IPS-15b (cell line): ENCODE results near the gene FOXN3.

ENCODE experiments used
- H3K27me3 ChIP-seq: one replicate; pipeline ENCODE4 v1.6.1; 2013; ENCODE audit warnings: low read length; ENCODE audit not compliant: control insufficient read depth, insufficient read depth
- H3K36me3 ChIP-seq: one replicate; pipeline ENCODE4 v1.6.1; 2013; ENCODE audit warnings: low read length; ENCODE audit not compliant: control insufficient read depth, insufficient read depth
- H3K4me1 ChIP-seq: one replicate; pipeline ENCODE4 v1.6.1; 2013; ENCODE audit warnings: mild to moderate bottlenecking, low read length; ENCODE audit not compliant: control insufficient read depth, insufficient read depth
- H3K4me3 ChIP-seq: one replicate; pipeline ENCODE4 v1.5.1; 2013; ENCODE audit warnings: low read depth, low read length
- H3K9ac ChIP-seq: one replicate; pipeline ENCODE4 v1.6.1; 2013; ENCODE audit warnings: low read depth, mild to moderate bottlenecking, low read length
- H3K9me3 ChIP-seq: one replicate; pipeline ENCODE4 v1.6.1; 2013; ENCODE audit warnings: mild to moderate bottlenecking, low read length; ENCODE audit not compliant: control insufficient read depth, insufficient read depth

The FOXN3 gene

DNA sequence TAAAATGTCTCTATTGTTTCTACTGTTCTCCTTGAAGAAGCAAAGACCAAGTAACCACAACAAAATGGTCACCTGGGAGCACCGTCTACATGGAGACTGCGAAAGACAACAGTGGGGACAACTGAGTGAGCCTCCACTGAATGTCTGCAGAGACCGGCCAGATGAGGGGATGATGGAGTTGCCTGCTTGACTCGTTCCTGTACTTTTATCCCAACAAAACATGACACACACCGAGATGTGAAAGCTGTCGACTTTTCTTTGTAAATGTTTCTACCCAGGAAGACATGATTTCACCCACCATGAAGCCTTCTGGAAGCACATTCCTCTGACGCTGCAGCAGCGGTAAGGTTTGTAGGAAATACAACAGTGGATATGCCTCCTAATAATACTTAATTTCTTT is 66.9 kb downstream of the FOXN3 start:
- H3K27me3 ChIP-seq = no peaks in the 10 kb centered on the region
- H3K4me1 ChIP-seq = peaks cover 35% of the 10 kb centered on the region
- no peaks in the 10 kb centered on the region for H3K9me3 ChIP-seq
- H3K9ac ChIP-seq = no peak overlapping the region
- no peak overlapping the region for H3K4me3 ChIP-seq
- H3K36me3 ChIP-seq = peaks cover 15% of the 10 kb centered on the region

DNA sequence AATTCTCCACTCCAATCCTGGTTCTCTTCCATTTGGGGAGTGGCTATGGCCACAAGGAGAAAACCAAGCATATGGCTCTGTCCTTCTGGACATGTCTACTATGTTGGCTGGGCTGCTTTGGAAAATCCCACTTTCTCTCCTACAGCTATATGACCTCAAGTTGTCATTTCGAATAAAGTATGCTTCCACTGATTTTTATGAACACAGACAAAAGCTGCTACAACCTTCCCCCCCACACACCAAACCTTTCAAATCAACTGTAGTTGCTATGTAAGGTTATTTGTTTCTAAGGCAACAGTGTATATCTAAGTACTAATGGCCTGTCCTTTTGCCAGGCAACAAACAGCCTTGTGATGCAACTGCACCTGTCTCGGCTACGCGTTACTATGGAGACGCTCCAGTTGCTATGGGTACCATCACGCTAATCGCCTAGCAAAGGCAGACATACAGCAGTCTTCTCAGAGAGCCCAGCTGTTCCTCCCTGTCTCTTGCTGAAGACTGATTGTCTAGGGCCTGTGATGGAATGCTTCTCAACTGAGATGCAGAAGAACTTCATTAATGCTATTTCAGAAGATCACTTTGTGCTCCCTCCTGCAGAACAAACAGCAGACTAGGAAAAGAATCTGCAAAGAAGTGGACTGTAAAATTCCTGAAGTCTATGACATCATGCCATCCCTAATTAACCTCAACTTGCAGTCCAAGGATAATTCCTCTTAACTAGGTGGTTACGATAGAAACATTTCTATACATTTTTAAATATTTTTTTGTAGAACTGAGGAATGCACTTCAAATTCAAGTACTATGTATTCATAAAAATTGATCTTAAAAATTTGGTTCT is 67.6 kb downstream of the FOXN3 start:
- no peaks in the 10 kb centered on the region for H3K9me3 ChIP-seq
- H3K9ac ChIP-seq = no peak overlapping the region
- no peak overlapping the region for H3K4me3 ChIP-seq
- peaks cover 15% of the 10 kb centered on the region for H3K36me3 ChIP-seq
- no peaks in the 10 kb centered on the region for H3K27me3 ChIP-seq
- peaks cover 35% of the 10 kb centered on the region for H3K4me1 ChIP-seq

DNA sequence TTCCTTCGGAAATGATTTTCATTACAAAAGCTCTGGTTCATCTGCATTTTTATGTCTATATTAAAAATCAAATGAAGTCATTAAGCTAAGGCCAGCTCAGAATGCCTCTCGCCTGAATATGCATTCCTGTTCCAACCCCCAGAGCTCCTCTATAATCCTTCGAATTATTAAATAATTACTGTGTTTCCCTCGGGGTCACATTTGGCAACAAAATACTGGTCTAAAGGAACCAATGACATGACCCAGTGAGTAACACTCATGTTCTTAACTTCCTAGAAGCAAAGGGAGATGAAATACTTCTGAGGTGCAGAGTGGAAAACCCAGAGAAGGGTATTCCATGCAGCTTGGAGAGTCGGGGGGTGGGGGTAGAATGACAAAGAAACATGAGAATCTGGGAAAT is 68.3 kb downstream of the FOXN3 start:
- no peak overlapping the region for H3K9ac ChIP-seq
- no peaks in the 10 kb centered on the region for H3K9me3 ChIP-seq
- peaks cover 35% of the 10 kb centered on the region for H3K4me1 ChIP-seq
- H3K4me3 ChIP-seq = no peak overlapping the region
- H3K27me3 ChIP-seq = no peaks in the 10 kb centered on the region
- H3K36me3 ChIP-seq = peaks cover 15% of the 10 kb centered on the region

DNA sequence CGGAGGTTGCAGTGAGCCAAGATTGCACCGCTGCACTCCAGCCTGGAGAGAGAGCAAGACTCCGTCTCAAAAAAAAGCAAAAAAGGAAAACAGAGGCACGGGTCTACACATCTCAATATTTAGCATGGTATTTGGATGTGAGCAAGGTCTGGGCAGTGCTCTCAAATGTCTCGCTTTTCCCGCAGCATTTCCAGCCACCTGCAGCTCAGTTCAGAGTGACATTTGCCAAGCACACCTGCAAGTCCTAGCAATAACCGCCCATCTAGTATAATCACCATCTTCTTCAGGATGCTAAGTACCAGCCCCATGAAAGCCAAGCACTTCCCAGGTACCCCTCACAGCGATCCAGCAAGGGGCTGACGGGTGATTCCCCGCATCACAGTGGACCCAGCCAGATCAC is 69.1 kb downstream of the FOXN3 start:
- H3K36me3 ChIP-seq = peaks cover 15% of the 10 kb centered on the region
- H3K4me1 ChIP-seq = peaks cover 31% of the 10 kb centered on the region
- no peak overlapping the region for H3K9ac ChIP-seq
- no peaks in the 10 kb centered on the region for H3K27me3 ChIP-seq
- no peak overlapping the region for H3K4me3 ChIP-seq
- no peaks in the 10 kb centered on the region for H3K9me3 ChIP-seq

DNA sequence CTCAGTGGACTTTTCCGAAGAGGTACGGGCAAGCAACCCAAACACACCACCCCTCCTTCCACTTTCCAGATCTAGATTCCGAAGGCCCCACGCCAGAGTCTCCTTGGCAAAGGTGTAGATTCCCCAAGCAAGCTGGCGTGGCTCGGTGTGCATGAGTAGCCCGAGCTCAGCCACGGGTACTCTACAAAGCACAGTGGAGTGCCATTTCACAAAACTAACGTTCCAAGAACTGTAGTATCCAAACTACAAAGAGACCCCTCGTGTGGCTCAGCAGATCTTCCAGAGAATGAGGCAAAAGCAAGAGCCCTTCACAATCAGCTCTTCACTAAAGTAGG is 72.1 kb downstream of the FOXN3 start:
- Histone ChIP-seq H3K36me3 (peaks cover 15% of the 10 kb centered on the region), H3K4me3 (no peak overlapping the region)

DNA sequence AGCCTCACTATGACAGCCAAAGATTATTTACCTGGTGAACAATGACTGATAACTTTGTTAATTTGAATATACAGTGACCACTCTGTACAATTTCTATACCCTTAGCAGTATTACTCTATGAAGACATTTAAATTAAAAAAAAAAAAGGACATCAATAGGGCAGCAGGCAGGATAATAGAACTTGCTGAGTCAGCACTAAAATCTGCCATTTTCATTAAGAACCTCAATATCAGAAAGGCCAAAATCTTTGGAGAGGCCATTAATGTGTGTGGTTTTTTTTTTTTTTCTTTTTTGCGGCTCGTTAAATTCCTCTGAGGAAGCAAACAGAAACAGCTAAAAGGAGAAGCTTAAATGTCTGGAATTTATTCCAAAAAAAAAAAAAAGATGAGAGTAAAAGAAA is 73.7 kb downstream of the FOXN3 start:
- Histone ChIP-seq H3K4me3 (no peak overlapping the region), H3K4me1 (peaks cover 35% of the 10 kb centered on the region), H3K27me3 (no peaks in the 10 kb centered on the region), H3K9ac (no peak overlapping the region), H3K9me3 (no peaks in the 10 kb centered on the region), H3K36me3 (peaks cover 5% of the 10 kb centered on the region)

More for the DNA sequence above, 72.1 kb downstream of the FOXN3 start:
- no peaks in the 10 kb centered on the region for H3K9me3 ChIP-seq
- H3K4me1 ChIP-seq = peaks cover 34% of the 10 kb centered on the region
- no peaks in the 10 kb centered on the region for H3K27me3 ChIP-seq
- no peak overlapping the region for H3K9ac ChIP-seq

DNA sequence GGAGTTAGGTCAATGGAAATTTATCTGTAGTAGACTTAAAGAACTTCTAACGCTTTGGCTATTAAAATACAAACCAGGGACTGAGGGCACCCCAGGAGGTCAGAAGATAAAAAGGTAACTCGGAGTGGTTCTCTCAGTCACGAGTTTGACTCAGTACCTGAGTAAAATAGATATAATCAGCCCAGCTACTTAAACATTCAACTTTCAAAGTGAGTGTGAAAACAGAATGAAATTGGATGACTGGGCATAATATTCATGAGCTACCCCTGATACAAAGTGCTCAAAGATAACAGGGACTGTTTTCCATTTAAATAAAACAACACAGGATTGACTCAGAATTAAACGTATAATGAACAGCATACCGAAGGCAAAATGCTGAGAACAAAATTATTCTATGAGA is 75.0 kb downstream of the FOXN3 start:
- Histone ChIP-seq H3K36me3 (peaks cover 5% of the 10 kb centered on the region), H3K4me3 (no peak overlapping the region), H3K9ac (no peak overlapping the region), H3K4me1 (peaks cover 40% of the 10 kb centered on the region), H3K9me3 (no peaks in the 10 kb centered on the region), H3K27me3 (no peaks in the 10 kb centered on the region)

DNA sequence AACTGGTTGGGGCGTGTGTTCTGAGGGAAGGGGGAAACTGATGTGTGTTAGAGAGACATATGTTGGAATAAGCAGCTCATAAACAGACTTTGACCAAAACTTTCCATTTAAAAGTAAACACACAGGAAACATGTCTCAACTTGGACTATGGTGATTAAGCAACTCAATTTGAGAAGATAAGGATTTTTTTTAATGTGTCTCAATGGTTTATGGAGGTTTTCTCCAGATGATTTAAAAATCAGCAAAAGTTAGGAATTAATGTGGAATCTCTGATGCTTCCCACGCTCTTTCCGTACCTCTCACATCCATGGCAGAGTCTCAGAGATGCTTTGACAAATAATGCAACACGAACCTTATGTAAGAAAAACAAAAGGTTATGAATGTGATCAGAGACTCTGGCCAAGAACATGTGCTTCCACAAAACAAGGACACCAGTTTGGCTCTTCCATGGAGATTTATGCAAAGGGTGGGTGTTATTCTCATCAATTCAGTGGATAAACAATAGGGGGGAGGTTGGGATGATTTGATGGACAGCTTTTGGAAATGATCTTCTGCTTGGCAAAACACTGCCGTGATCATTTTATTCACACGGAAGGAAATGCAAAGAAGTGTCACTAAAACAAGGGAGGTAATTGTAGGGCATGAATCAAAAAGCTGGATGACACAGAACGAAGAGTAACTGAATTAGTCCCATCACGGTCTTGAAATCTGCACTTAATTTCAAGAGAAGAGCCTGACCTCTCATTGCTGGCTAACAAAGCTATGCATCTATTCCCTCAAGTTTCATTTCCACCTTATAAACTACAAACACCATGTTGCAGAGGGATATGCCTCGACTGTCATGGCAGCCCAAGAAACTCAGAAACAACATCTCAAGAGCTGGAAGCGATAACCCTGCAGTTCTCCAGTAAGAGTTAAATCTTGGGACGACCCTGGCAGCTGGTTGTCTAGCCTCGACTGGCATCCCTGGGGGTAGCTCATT is 76.5 kb downstream of the FOXN3 start:
- H3K9ac ChIP-seq = no peak overlapping the region
- no peaks in the 10 kb centered on the region for H3K27me3 ChIP-seq
- peaks cover 46% of the 10 kb centered on the region for H3K4me1 ChIP-seq
- no peaks in the 10 kb centered on the region for H3K36me3 ChIP-seq
- no peak overlapping the region for H3K4me3 ChIP-seq
- H3K9me3 ChIP-seq = no peaks in the 10 kb centered on the region

DNA sequence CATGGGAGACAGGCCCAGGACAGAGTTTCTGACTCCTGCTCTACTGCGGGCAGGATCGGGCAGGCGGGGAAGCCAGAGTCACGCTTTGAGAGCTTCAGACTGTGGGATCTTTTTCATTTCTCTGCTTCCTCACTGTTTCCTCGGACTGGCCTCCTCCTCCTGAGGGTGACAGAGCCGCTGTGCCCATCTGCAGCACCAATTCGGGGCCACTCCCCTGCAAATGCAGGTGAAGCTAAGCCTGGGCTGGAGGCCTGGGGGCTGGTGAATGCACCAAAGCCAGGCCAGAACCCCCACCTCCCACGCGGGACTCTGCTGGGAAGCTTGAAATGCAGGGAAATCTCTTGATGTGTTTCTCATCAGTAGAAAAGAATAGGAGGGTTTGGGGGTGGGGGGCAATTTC is 77.5 kb downstream of the FOXN3 start:
- Histone ChIP-seq H3K36me3 (no peaks in the 10 kb centered on the region), H3K27me3 (no peaks in the 10 kb centered on the region), H3K4me3 (no peak overlapping the region), H3K4me1 (peaks cover 46% of the 10 kb centered on the region), H3K9me3 (no peaks in the 10 kb centered on the region), H3K9ac (peak overlapping the region; percentile 39)

DNA sequence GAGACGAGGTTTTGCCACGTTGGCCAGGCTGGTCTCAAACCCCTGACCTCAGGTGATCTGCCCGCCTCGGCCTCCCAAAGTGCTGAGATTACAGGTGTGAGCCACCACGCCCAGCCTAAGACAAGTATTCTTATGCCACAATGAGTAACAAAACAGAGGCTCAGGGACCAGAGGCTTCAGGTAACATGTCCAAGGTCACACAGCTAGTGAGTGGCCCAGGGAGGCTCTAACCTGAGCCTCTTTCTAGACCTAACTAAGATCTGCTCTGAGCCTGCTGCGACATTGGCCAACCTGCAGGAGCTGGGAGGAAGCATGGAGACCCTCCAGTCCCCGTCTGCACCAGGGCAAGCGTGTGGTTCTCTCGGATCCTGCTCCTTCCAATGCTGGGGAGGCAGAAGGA is 77.9 kb downstream of the FOXN3 start:
- Histone ChIP-seq H3K9ac (peak overlapping the region; percentile 39), H3K4me1 (peaks cover 46% of the 10 kb centered on the region), H3K9me3 (no peaks in the 10 kb centered on the region), H3K36me3 (no peaks in the 10 kb centered on the region), H3K27me3 (no peaks in the 10 kb centered on the region), H3K4me3 (no peak overlapping the region)

DNA sequence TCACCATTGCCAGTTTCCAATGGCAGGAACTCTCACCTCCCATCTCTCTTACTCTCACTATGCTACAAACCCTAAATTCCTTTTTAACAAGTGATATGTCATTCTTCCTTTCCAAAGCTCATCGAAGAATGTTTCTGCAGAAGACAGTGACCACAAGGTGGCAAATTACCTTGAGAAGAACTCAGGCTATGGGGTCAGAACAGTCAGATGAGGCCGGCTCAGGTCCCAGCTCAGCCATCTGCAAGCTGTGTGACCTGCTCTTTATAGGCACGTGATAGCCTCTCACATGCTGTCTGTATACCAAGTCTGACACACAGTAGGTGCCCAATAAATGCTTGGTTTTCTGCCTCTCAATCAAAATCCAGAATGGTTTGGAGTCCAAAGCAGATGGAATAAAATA is 80.7 kb downstream of the FOXN3 start:
- no peaks in the 10 kb centered on the region for H3K27me3 ChIP-seq
- H3K4me1 ChIP-seq = peaks cover 29% of the 10 kb centered on the region

DNA sequence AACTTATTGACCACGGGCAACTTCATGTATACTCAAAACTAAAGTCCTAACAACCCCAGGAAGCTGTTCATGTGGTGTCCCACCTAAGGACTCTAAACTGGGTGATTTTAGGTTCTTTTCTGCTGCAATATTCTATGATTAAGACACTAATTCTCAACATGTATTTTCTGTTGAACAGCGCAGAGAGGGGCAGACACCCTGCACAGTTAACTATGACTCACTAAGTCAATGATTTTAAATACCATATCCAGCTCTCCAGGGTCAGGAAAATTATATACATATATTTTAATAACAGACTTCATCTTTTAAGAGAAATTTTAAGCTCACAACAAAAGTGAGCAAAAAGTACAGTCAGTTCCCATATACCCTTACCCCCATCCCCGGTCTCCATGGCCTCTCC is 85.0 kb downstream of the FOXN3 start:
- Histone ChIP-seq H3K27me3 (no peaks in the 10 kb centered on the region), H3K9me3 (no peaks in the 10 kb centered on the region), H3K4me3 (no peak overlapping the region), H3K9ac (no peak overlapping the region), H3K4me1 (peaks cover 15% of the 10 kb centered on the region), H3K36me3 (no peaks in the 10 kb centered on the region)

More for the DNA sequence above, 80.7 kb downstream of the FOXN3 start:
- no peaks in the 10 kb centered on the region for H3K9me3 ChIP-seq
- no peak overlapping the region for H3K4me3 ChIP-seq
- H3K9ac ChIP-seq = no peak overlapping the region
- no peaks in the 10 kb centered on the region for H3K36me3 ChIP-seq
